Measurements from ENCODE around the gene PAX7.

DNA sequence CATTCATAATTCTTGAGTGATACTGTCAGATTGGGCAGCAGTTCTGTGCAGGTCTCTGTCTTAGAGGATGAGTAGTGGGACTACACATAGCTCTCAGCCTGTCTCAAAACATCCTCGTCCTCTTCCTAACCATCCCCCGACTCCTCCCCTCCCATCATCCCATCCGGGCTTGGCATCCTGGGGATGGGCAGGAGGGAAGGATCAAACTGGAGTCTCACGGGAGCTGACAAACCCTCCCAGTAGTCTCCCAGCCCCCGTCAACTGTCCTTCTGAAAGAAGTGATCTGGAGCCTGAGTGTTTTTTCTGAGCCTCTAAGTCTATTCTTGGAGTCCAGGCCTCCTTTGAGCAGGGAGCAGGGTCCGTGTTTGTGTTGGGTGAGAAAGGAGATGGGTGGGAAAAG lies 102.0 kb downstream of the PAX7 start:
- TF ChIP-seq, protein P1, sequence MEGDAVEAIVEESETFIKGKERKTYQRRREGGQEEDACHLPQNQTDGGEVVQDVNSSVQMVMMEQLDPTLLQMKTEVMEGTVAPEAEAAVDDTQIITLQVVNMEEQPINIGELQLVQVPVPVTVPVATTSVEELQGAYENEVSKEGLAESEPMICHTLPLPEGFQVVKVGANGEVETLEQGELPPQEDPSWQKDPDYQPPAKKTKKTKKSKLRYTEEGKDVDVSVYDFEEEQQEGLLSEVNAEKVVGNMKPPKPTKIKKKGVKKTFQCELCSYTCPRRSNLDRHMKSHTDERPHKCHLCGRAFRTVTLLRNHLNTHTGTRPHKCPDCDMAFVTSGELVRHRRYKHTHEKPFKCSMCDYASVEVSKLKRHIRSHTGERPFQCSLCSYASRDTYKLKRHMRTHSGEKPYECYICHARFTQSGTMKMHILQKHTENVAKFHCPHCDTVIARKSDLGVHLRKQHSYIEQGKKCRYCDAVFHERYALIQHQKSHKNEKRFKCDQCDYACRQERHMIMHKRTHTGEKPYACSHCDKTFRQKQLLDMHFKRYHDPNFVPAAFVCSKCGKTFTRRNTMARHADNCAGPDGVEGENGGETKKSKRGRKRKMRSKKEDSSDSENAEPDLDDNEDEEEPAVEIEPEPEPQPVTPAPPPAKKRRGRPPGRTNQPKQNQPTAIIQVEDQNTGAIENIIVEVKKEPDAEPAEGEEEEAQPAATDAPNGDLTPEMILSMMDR (IDR thresholded peaks at IDR 0.05), result no peak
- TF ChIP-seq POLR2A (IDR thresholded peaks at IDR 0.05), result no peak
